ENCODE data around the gene SLC15A3.
A peak's percentile ranks its signal among the peaks of the same experiment; 100 is the strongest.

SLC15A3 gene

DNA sequence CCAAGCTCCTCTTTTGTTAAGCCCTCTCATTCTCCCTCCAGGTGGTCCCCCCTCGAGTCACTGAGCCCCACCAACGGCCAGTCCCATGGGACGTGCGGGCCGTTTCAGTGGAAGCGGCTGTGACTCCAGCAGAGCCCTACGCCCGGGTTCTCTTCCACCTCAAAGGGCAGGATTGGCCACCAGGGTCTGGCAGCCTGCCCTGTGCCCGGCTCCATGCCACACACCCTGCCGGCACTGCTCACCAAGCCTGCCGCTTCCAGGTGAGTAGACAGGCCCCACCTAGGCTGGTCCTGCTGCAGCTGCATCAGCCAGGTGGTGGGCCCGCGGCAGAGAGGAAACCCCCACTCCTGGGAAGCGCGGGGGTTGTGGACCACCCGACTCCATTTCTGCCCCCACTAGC lies 24.4 kb downstream of the SLC15A3 start:
- no peak for DNase-seq

DNA sequence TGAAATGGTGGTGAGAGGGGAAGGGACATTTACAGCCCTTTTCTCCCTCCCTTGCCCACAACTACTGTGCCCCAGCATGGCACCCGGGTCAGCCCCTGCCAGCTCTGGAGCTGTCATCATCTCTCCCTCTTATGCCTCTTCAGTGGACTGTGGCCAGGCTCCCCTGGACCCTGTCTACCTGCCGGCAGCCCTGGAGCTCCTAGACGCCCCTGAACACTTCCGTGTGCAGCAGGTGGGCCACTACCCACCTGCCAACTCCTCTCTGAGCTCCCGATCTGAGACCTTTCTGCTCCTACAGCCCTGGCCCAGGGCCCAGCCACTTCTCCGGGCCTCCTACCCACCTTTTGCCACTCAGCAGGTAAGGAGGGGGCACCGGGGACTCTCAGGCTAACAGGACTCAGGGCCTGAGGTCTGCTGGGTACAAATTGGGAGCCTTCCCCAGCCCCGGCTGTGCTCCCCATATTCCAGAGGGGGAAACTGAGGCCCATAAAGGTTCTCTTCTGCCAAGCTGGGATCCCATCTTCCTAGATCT lies 24.8 kb downstream of the SLC15A3 start:
- no peak for DNase-seq

DNA sequence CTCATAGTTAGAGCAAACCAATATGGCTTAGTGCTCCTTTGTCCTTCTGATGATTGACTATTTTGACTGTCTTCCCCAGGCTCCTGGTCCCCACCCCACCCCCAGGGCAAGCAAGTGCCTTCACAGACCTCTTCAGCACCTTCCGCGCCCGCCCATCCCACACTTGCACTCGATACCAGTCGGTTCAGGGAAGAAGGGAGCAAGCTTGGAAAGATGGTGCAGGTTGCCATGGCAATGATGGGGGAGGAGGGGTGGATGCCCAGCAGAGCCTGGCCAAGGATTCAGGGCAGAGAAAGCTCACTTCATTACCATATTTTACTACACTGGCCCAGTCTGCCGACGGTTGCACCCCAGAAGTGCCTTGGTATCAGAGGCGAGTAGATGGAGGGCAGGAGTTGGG lies 25.5 kb downstream of the SLC15A3 start:
- no peak for DNase-seq

DNA sequence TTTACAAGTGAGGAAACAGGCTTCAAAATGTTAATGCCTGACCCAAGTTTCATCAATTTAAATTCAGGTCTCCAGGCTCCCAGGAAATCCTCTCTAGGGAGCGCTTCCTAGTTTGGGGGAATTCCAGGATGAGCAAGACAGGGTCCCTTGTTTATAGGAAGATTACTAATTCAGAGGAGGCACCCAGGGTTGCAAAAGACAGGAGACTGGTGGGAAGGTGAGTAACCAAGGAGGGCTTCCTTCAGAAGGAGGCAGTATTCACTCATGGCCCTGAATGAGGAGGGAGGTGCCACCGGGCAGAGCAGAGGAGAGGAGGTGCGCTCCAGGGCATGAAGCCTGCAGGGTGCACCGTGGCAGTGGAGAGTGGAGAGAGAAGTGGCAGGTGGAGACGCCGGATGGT lies 26.1 kb downstream of the SLC15A3 start:
- no peak for DNase-seq

DNA sequence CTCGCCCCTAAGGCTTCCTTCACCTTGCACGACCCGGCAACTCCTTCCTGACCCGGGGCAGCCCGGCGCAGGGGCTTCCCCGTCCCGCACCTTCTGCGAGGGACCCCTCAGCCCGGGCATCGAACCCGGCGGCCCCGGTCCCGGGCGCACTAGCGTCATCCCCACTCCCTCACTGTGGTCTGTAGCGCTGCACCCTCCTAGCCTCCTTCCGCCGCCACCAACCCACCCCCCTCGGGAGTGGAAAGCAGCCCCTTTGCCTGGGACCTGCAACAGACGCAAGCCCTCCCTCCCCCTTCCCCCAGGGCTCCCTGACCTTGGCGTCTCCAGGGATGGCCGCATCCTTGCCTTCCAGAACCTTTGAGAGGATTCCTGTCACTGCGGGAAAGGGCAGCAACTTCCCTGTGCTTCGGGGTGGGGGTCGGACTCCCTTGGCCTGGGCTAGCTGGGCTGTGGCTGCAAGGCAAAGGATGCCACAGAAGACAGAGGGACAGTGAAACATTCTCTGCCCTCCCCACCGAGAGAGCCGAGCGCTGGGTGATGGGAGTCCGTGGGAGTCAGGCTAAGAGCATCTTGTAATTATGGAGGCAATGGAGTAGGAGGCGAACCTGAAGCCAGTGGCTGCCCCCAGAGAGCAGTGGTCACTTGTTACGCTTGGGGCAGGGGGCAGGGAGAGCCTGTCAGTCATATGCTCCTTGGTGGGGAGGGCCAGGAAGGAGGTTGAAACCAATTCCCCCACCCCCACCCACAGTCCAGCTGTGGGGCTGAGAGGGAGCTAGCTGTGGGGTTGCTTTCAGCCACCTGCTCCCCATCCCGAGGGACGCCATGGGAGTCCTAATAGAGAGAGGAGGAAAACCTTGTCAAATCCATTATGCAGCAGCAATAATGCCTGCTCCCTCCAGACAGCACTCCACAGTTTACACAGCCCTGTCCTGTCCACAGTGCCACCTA lies 26.8 kb downstream of the SLC15A3 start:
- no peak for DNase-seq

DNA sequence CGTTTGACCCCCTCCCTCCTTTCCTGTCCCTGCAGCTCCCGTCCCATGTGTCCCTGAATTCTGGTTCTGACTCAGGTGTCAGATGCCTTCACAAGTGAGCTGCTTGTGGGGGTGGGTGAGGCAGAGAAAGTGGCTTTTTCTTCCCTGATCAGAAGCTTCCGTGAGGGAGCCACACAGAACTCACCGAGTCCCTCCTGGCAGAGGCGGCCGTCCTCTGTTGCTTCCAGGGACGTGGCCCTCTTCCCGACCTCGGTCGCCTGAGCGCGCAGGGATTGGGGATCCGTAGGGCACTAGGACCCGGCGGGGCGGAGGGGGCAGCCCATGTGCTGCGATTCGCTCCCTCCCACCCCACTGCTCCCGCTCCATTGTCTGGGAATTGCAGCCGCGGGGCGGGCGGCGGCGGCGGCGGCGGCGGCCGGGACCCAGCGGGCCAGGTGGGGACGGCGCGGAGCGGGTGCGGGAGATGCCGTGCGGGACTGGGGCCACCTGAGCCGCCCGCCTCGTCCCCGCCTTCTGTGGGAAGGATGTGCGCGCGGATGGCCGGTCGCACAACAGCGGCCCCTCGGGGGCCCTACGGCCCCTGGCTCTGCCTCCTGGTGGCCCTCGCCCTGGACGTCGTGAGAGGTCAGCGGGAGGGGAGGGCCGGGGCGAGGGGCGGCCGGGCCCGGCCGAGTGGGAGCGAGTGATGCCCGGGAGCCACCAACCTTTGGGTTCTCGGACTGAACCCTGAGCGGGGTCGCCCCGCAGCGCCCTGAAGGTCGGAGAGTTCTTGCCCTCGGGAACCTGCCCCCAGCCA lies 27.7 kb downstream of the SLC15A3 start, which contains the start of gene TMEM132A:
TMEM132A (plus strand) TSS at position 351 of the 796 bp plus-strand sequence; CDS start at position 525, 174 bp downstream.
- no peak for DNase-seq

DNA sequence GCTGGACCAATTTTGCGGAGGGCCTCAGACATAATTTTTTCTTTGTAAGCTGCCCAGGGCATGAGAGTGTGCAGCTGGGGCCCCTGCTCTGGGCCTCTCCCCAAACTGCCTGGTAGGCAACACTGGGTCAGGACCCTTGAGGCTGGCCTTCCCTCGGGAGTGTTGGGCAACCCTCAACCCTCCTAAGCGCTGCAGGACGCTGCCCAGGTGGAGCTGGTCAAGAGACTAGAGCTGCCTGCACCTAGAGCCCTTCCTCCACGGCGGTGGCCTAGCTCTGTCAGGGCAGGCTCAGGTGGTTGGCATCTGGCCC lies 28.2 kb downstream of the SLC15A3 start:
- no peak for DNase-seq

DNA sequence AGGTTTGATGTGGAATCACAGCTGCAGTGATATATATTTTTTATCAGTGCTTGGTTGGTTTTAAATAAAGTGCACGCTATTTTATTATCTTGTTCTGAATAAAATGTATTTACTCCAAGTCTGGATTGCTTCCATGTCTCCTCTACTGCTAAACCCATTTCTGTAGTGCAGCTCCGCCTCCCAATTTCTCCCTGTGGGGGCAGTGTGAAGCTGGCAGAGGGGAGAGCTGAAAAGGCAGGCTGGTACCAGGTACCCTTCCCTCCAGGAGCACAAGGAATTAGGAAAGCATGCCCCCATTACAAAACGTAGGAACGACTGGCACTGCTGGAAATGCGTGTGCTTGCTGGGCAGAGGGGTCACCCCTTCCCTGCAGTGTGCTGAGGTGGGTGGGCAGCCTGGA lies 28.6 kb downstream of the SLC15A3 start:
- no peak for DNase-seq

DNA sequence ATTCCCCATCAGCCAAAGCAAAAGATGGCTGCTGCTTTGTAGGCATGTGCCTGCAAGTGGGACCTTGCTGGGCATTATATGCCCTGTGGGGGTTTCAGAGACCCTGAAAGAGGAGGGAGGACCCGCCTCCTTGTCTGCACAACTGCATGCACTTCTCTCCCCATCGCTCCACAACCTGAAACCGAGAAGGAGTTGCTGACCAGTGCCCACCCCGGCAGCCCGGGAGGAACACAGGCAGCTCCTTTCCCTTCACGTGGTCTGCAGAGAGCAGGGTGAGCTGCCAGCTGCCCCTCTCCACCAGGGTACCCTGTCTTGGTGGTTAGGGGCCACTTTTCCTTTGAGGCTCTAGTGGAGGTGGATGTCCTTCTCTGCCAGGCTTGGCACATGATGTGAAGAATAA lies 29.1 kb downstream of the SLC15A3 start:
- no peak for DNase-seq

DNA sequence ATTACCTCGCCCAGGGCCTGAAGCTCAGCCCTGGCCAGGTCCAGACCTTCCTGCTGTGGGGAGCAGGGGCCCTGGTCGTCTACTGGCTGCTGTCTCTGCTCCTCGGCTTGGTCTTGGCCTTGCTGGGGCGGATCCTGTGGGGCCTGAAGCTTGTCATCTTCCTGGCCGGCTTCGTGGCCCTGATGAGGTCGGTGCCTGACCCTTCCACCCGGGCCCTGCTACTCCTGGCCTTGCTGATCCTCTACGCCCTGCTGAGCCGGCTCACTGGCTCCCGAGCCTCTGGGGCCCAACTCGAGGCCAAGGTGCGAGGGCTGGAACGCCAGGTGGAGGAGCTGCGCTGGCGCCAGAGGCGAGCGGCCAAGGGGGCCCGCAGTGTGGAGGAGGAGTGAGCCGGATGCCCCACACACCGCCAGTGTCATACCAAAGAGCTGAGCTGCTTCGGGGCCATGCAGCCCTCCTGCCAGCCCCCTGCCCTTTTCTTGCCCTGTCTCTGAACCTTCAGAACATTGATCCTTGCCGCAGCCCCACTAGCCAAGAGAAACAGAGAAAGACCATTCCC lies 30.1 kb downstream of the SLC15A3 start:
- DNase-seq: no peak

DNA sequence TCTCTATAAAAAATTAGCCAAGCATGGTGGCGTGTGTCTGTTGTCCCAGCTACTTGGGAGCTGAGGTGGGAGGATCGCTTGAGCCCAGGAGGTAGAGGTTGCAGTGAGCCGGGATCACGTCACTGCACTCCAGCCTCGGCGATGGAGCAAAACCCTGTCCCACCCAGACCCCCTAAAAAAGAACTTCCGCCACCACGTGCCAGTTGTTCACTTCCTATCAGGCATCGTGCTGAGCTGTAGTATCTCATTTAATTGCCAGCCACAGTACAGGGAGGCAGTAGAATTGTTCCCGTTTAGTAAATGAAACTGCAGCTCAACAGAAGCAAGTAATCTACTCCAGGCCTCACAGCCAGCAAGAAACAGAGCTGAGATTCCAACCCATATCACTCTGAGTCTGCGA lies 30.7 kb downstream of the SLC15A3 start:
- no peak for DNase-seq

DNA sequence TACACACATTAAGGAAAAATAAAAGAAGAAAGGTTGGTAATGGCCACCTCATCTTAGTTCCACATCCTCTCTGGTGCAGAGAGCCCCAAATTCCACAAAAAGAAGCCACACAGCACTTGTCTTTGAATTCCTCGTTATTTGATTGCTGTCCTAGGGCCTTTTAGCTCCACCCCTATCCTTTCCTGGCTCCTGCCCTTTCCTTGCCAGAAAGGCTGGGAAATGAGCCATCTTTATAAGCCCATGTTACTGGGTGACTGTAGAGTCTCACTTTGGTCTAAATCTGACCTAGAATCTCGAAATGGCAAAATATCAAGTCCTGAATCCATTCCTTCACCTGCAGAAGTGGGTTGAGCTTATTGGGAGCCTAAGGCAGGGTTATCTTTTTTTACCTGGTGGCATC lies 32.0 kb downstream of the SLC15A3 start:
- no peak for DNase-seq

DNA sequence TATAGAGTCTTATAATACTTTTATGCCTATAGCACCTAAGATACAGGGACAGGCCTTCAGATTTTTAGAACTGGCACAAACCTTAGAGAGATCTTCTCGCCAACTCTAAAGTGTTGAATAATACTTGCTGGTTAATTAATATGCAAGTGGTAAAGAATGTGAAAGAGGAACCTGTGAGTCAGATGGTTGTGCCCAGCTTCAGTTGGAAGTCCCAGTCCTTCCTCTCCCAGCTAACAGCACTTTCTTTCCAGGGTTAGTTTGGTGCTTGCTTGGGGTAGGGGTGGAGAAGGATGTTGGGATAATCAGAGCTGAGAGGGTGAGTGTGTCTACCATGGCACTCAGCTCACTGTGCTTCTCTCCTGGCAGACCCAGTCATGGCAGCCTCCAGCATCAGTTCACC lies 32.7 kb downstream of the SLC15A3 start:
- no peak for DNase-seq

DNA sequence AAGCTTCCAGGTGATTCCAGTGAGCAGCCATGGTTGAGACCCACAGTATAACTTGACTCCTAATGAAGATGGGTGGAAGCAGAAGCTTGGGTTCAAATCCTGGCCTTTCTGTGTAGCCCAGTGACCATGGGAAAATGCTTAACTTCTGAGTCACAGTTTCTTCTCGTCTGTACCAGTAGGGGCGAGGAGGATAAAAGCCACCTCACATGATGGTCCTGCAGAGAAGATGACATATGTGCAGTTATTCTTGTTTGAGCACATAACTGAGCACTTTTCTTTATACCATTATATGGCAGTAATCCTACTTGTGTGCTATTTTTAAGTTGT lies 33.1 kb downstream of the SLC15A3 start:
- no peak for DNase-seq

DNA sequence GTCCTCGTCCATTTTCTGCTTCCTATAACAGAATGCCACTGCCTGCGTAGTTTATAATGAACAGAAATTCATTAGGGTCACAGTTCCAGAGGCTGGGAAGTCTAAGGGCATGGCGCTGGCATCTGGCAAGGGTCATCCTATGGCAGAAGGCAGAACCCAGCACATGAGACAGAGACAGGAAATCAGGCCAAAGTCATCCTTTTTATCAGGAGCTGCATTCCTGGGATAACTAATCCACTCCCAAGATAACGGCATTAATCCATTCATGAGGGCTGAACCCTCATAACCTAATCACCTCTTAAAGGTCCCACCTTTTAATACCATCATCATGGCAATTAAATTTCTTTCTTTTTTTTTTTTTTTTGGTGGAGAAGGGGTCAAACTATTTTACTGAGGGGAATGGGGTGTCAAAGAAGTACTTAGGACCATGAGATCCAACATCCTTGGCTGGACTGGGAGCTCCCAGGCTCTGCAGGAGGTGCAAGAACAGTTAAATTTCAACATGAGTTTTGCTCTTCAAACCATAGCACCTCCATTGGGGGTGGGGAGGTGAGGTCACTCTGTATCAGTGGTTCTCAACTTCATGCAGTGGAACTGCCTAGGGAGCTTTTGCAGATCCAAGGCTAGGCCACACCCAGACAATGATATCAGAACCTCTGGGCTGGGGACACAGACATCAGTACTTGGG lies 33.6 kb downstream of the SLC15A3 start:
- no peak for DNase-seq

DNA sequence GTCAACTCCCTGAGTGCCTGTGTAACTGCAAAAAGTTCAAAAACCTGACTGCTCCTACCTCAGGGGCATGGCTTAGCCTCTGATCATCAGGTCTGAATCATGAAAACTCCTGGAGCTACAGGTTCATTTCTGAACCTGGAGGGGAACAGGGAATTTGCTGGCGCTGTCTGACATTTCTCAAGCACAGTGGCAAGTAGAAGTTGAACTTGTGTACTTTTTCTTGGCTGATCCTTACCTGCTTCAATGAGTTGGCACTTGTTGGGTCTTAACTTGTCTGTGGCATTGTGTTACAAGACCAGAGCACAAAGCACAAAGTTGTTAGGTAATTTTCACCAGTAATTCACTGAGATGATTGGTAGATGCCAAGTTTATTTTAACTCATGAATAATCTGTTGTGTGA lies 34.7 kb downstream of the SLC15A3 start:
- no peak for DNase-seq

DNA sequence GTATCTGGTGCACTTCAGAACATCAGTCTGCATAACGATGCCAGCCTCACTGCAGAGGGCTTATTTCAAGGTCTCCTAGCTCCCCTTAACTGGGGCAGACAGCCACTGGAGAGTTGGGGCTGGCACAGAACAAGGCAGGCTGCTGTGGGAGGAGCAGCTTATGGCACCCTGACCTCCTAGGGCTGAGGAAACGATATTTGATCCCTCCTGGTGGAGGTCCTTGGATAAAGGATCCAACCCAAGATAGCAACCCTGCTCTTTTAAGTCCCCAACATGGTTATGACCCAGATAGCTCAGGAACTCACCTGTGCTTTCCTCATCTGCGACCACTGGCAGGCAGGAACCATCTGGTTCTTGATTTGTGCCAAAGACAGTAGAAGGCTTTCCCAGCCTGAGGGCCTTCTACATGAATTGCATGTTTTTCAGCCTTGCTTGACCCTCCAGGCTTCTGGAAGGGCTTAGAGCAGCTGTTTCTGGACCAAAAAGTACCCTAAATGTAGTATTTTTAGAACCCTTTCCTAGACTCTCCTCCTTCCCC lies 35.2 kb downstream of the SLC15A3 start:
- no peak for DNase-seq

DNA sequence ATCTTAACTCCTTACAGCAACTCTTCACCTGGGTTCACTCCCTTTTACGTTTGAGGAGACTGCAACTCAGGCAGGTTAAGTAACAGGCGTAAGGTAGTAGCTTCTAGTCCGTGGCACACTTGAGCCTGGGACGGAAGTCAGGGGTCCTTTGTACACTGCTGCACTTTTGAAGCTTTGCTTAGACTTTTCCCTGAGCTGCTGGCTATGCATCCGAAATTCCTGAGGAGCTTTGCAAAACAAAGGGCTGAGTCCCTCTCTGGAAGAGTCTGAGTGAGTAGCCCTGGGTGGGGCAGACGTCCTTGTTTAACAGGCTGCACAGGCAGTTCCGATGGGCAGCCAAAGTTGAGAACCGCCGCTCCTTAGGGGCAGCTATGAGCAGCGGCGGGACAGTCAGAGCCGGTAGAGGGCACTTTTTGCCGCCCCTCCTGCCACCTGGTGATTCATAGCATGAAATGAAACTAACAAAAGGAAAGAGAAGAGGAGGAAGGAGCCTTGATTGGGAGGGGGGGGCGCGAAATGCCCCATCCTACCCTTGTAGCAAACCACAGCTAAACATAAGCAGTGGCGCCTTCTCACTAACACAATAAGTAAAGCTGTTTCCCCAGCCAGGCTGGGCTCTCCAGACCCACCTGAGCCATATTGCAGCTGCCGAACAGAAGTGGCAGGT lies 36.6 kb downstream of the SLC15A3 start:
- DNase-seq: peak; percentile 56

DNA sequence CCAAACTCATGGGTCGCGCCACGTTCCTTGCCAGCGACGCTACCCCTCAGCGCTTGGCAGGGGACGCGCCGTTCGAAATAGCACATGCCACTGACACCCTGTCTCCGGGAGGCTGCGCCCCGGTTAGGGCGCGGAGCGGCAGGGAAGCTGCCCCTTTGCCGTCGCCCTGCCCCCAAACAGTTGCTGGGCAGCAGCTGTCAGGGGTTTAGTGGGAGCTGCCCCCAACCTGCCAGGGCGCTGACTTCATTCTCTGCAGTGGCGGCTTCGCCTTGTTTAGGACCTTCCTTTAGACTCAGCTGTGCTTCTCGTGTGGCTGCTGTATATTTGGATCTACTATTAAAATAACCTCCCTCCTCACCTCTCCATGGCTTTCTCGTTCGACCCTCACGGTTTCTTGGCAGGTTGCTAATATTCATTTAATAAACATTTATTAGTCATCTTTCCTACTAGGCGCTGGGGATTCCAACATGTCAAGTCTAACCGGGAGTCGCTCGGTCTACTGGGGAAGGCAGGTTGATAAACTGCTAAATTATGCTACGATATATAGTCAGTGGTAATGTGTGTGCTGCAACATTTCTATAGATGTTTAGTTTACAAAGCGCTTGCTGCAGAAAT lies 37.2 kb downstream of the SLC15A3 start:
- DNase-seq: peak; percentile 20

DNA sequence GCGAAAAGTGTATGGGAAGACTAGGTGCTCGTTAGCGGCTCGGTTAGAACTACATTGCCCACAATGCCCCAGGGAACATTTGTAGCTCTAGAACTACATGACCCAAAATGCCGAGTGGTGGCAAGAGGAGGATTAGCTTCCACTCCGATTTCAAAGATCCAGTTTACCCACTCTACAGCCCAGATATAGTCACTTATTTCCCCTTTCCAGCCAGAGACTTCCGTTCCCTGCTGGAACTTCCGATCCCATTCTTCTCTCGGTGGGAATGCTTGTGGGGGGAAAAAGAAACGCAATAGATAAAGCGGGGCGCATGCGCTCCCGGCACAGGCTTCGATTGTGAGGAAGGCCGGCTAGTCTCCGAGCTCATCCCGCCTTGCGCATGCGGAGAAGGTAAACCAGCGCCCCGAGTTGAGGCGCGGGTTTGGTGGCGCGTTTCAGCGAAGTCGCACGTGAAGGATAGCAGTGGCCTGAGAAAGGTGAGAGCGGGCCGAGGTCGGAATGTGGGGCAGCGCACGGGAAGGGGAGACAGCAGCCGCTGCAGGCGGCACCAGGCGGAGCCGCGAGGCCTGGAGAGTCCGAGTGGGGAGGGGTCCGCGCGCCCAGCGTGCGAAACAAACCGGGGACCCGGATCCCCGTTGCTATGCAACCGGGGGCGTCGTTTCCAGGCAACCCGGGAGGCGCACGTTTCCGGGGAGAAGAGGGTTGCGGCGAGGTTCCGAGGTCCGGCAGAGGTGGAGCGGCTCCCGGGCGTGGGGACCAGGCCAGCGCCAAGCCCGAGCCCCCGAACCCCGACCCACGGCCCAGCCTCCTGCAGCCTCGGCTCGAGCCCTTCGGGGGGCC lies 38.0 kb downstream of the SLC15A3 start, which contains the start of gene TMEM109:
TMEM109 (plus strand) TSS at position 366 of the 840 bp plus-strand sequence. CDS start 5,536 bp downstream, outside the sequence.
- DNase-seq: peak; percentile 82

Measured in T-helper 9 cell (primary cell).